Measurements from ENCODE around the gene COL24A1.

The COL24A1 gene

GRCh38 chr1:86154571-86155050 is 2.0 kb downstream of the COL24A1 start:
- no peak for TF ChIP-seq CTCF (IDR thresholded peaks at IDR 0.05; ENCODE audit: low read depth, low read length)
- DNase-seq (ENCODE audit: extremely low read depth, low read depth): no peak

- no peak for DNase-seq (ENCODE audit: extremely low read depth, low read depth)
- no peak for TF ChIP-seq CTCF (IDR thresholded peaks at IDR 0.05; ENCODE audit: low read depth, low read length)
These were observed 2.7 kb downstream of the COL24A1 start for GRCh38 chr1:86153836-86154235.

- DNase-seq (ENCODE audit: extremely low read depth, low read depth): no peak
- no peak for TF ChIP-seq CTCF (IDR thresholded peaks at IDR 0.05; ENCODE audit: low read depth, low read length)
These were observed 3.7 kb downstream of the COL24A1 start for GRCh38 chr1:86152887-86153286.

- no peak for TF ChIP-seq CTCF (IDR thresholded peaks at IDR 0.05; ENCODE audit: low read depth, low read length)
- DNase-seq (ENCODE audit: extremely low read depth, low read depth): no peak
These were observed 5.1 kb downstream of the COL24A1 start for GRCh38 chr1:86151427-86151826.

- TF ChIP-seq CTCF (IDR thresholded peaks at IDR 0.05; ENCODE audit: low read depth, low read length): no peak
- no peak for DNase-seq (ENCODE audit: extremely low read depth, low read depth)
These were observed 6.0 kb downstream of the COL24A1 start for GRCh38 chr1:86150553-86151055.

- DNase-seq (ENCODE audit: extremely low read depth, low read depth): no peak
- TF ChIP-seq CTCF (IDR thresholded peaks at IDR 0.05; ENCODE audit: low read depth, low read length): no peak
These were observed 7.0 kb downstream of the COL24A1 start for GRCh38 chr1:86149591-86149990.

GRCh38 chr1:86147755-86148154 is 8.8 kb downstream of the COL24A1 start:
- no peak for DNase-seq (ENCODE audit: extremely low read depth, low read depth)
- no peak for TF ChIP-seq CTCF (IDR thresholded peaks at IDR 0.05; ENCODE audit: low read depth, low read length)

All from AG09319 (cell line).